PC-3 (cell line): ENCODE data around the gene IP6K3.

Source experiments
- EZH2 ChIP-seq: fragments of 300-600 bp; sonication (generic); IDR thresholded peaks from one replicate; pipeline ENCODE4 v1.6.1; 2017; ENCODE audit warnings: antibody characterized with exemption, mild to moderate bottlenecking, low read length; ENCODE audit not compliant: unreplicated experiment
- EZH2phosphoT487 ChIP-seq: fragments of 300-600 bp; sonication (generic); IDR thresholded peaks from 2 replicates; pipeline ENCODE4 v1.6.1; 2018; ENCODE audit warnings: mild to moderate bottlenecking, antibody characterized with exemption, low read length, borderline replicate concordance
- TF ChIP-seq, protein P1 (sequence below): fragments of 300-600 bp; sonication (generic); conservative IDR thresholded peaks from 2 replicates; pipeline ENCODE4 v1.5.1; 2017; ENCODE audit warnings: antibody characterized with exemption, low read depth, mild to moderate bottlenecking, low read length

- TF ChIP-seq, protein P1, sequence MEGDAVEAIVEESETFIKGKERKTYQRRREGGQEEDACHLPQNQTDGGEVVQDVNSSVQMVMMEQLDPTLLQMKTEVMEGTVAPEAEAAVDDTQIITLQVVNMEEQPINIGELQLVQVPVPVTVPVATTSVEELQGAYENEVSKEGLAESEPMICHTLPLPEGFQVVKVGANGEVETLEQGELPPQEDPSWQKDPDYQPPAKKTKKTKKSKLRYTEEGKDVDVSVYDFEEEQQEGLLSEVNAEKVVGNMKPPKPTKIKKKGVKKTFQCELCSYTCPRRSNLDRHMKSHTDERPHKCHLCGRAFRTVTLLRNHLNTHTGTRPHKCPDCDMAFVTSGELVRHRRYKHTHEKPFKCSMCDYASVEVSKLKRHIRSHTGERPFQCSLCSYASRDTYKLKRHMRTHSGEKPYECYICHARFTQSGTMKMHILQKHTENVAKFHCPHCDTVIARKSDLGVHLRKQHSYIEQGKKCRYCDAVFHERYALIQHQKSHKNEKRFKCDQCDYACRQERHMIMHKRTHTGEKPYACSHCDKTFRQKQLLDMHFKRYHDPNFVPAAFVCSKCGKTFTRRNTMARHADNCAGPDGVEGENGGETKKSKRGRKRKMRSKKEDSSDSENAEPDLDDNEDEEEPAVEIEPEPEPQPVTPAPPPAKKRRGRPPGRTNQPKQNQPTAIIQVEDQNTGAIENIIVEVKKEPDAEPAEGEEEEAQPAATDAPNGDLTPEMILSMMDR, result no peak
- TF ChIP-seq EZH2phosphoT487, result no peak
- TF ChIP-seq EZH2, result no peak
Observed at GRCh38 chr6:33717934-33718455, 28.7 kb downstream of the IP6K3 start.
